H9 (cell line): ENCODE measurements around the gene HAPLN2. TPM values are rescaled to one million over a fixed set of nuclear protein-coding genes. Genes with fewer than 3 reads are reported as not detected.

Experiments
- DNase-seq: peaks from one replicate; pipeline ENCODE4 v3.0.0-alpha.2; 2017
- H2AFZ ChIP-seq: one replicate; pipeline ENCODE4 v1.6.1; 2013; ENCODE audit warnings: mild to moderate bottlenecking, low read length, control low read depth, moderate library complexity
- H2AK5ac ChIP-seq: 2 replicates; pipeline ENCODE4 v1.6.1; 2013; ENCODE audit warnings: low read length, control low read depth, mixed read lengths; ENCODE audit not compliant: insufficient read length
- H2BK120ac ChIP-seq: one replicate; pipeline ENCODE4 v1.6.1; 2013; ENCODE audit warnings: low read depth, mild to moderate bottlenecking, low read length, control low read depth, inconsistent platforms; ENCODE audit not compliant: poor library complexity, severe bottlenecking
- H2BK12ac ChIP-seq: 2 replicates; pipeline ENCODE4 v1.6.1; 2013; ENCODE audit warnings: low read length, control low read depth, mixed read lengths, low read depth; ENCODE audit not compliant: insufficient read length
- H2BK15ac ChIP-seq: 2 replicates; pipeline ENCODE4 v1.6.1; 2013; ENCODE audit warnings: low read depth, low read length, control low read depth
- H2BK20ac ChIP-seq: one replicate; pipeline ENCODE4 v1.6.1; 2013; ENCODE audit warnings: low read depth, mild to moderate bottlenecking, low read length, control low read depth, inconsistent platforms; ENCODE audit not compliant: poor library complexity, severe bottlenecking
- H2BK5ac ChIP-seq: 2 replicates; pipeline ENCODE4 v1.6.1; 2013; ENCODE audit warnings: low read length, control low read depth, mixed read lengths; ENCODE audit not compliant: insufficient read length
- H3K14ac ChIP-seq: 2 replicates; pipeline ENCODE4 v1.6.1; 2013; ENCODE audit warnings: low read length, control low read depth; ENCODE audit not compliant: insufficient read depth
- H3K18ac ChIP-seq: 2 replicates; pipeline ENCODE4 v1.6.1; 2013; ENCODE audit warnings: low read depth, mild to moderate bottlenecking, mixed read lengths, low read length, control low read depth; ENCODE audit not compliant: insufficient read length
- H3K23ac ChIP-seq: 2 replicates; pipeline ENCODE4 v1.6.1; 2013; ENCODE audit warnings: low read length, control low read depth, mixed read lengths, low read depth; ENCODE audit not compliant: insufficient read length
- H3K23me2 ChIP-seq: 2 replicates; pipeline ENCODE4 v1.6.1; 2013; ENCODE audit warnings: low read depth, mild to moderate bottlenecking, mixed read lengths, low read length, control low read depth; ENCODE audit not compliant: insufficient read length, poor library complexity, severe bottlenecking
- H3K27ac ChIP-seq: 2 replicates; pipeline ENCODE4 v1.5.1; 2013; ENCODE audit warnings: low read length, control low read depth, mixed read lengths, low read depth; ENCODE audit not compliant: insufficient read length
- H3K27me3 ChIP-seq: 2 replicates; pipeline ENCODE4 v1.6.1; 2013; ENCODE audit warnings: low read length, control low read depth, inconsistent platforms; ENCODE audit not compliant: insufficient read depth
- H3K4ac ChIP-seq: 2 replicates; pipeline ENCODE4 v1.6.1; 2013; ENCODE audit warnings: low read depth, mild to moderate bottlenecking, control low read depth, inconsistent platforms, low read length, moderate library complexity
- H3K4me1 ChIP-seq: 2 replicates; pipeline ENCODE4 v1.6.1; 2013; ENCODE audit warnings: low read length, control low read depth, inconsistent platforms; ENCODE audit not compliant: insufficient read depth
- H3K4me2 ChIP-seq: 2 replicates; pipeline ENCODE4 v1.6.1; 2013; ENCODE audit warnings: low read length, control low read depth, mixed read lengths; ENCODE audit not compliant: insufficient read length, insufficient read depth
- H3K56ac ChIP-seq: 2 replicates; pipeline ENCODE4 v1.6.1; 2013; ENCODE audit warnings: low read depth, mild to moderate bottlenecking, mixed read lengths, low read length, control low read depth; ENCODE audit not compliant: insufficient read length
- H3K79me1 ChIP-seq: 2 replicates; pipeline ENCODE4 v1.6.1; 2013; ENCODE audit warnings: low read depth, mild to moderate bottlenecking, moderate library complexity, low read length, control low read depth, inconsistent platforms; ENCODE audit not compliant: insufficient read depth, poor library complexity, severe bottlenecking
- H3K79me2 ChIP-seq: 2 replicates; pipeline ENCODE4 v1.6.1; 2013; ENCODE audit warnings: low read length, control low read depth, inconsistent platforms; ENCODE audit not compliant: insufficient read depth
- H3K9ac ChIP-seq: 2 replicates; pipeline ENCODE4 v1.6.1; 2013; ENCODE audit warnings: low read length, control low read depth, mixed read lengths; ENCODE audit not compliant: insufficient read length; ENCODE audit errors: extremely low read depth
- H3K9me3 ChIP-seq: one replicate; pipeline ENCODE4 v1.6.1; 2013; ENCODE audit warnings: low read depth, low read length, inconsistent platforms; ENCODE audit not compliant: control insufficient read depth
- H3T11ph ChIP-seq: one replicate; pipeline ENCODE4 v1.6.1; 2013; ENCODE audit warnings: mild to moderate bottlenecking, low read length, control low read depth, inconsistent platforms
- H4K20me1 ChIP-seq: one replicate; pipeline ENCODE4 v1.6.1; 2013; ENCODE audit not compliant: control insufficient read depth, insufficient read length, insufficient read depth
- H4K5ac ChIP-seq: 2 replicates; pipeline ENCODE4 v1.6.1; 2013; ENCODE audit warnings: low read depth, mild to moderate bottlenecking, mixed read lengths, low read length, control low read depth; ENCODE audit not compliant: insufficient read length
- H4K8ac ChIP-seq: replicated peaks from 2 replicates; pipeline ENCODE4 v1.6.1; 2013; ENCODE audit warnings: low read length, control low read depth, mixed read lengths, low read depth; ENCODE audit not compliant: insufficient read length
- H4K91ac ChIP-seq: 2 replicates; pipeline ENCODE4 v1.6.1; 2013; ENCODE audit warnings: low read depth, mild to moderate bottlenecking, moderate library complexity, mixed read lengths, low read length, control low read depth; ENCODE audit not compliant: insufficient read length
- H3K27ac Mint-ChIP-seq, 3 experiments: 2 replicates in 2 of 3; 3 replicates in 1 of 3; pipeline ENCODE4 v1.8.0; 2020 to 2021; ENCODE audit warnings: mixed read lengths in 3 of 3, mild to moderate bottlenecking in 1 of 3, moderate library complexity in 1 of 3
- H3K27me3 Mint-ChIP-seq: 2 replicates; pipeline ENCODE4 v1.8.0; 2021; ENCODE audit warnings: low read depth, mild to moderate bottlenecking, moderate library complexity, mixed read lengths
- H3K36me3 Mint-ChIP-seq, 3 experiments: 2 replicates in 2 of 3; 3 replicates in 1 of 3; pipeline ENCODE4 v1.8.0; 2020 to 2021; ENCODE audit warnings: low read depth in 3 of 3, mixed read lengths in 3 of 3; ENCODE audit not compliant: insufficient read depth in 1 of 3
- H3K4me1 Mint-ChIP-seq, 2 experiments: 2 replicates each; pipeline ENCODE4 v1.8.0; 2020; ENCODE audit warnings: mixed read lengths in 2 of 2
- H3K4me3 Mint-ChIP-seq, 2 experiments: 2 replicates in 1 of 2; 3 replicates in 1 of 2; pipeline ENCODE4 v1.8.0; 2020 to 2021; ENCODE audit warnings: mild to moderate bottlenecking in 2 of 2, mixed read lengths in 2 of 2, moderate library complexity in 1 of 2
- H3K9me3 Mint-ChIP-seq, 2 experiments: 2 replicates in 1 of 2; 3 replicates in 1 of 2; pipeline ENCODE4 v1.8.0; 2020; ENCODE audit warnings: mild to moderate bottlenecking in 2 of 2, mixed read lengths in 2 of 2, moderate library complexity in 1 of 2
- CTCF ChIP-seq: fragments of 200-600 bp; sonication (generic); conservative IDR thresholded peaks from 3 replicates; pipeline ENCODE4 v1.8.0; 2021; ENCODE audit warnings: antibody characterized with exemption, mild to moderate bottlenecking
- WGBS: extraction: QIAGEN DNeasy Blood & Tissue Kit; methylation state at CpG from one replicate; pipeline ENCODE4 v1.1.7; 2013; ENCODE audit warnings: missing lambda C conversion rate, low lambda C conversion rate, mixed read lengths; ENCODE audit not compliant: insufficient read length; ENCODE audit errors: extremely low coverage; 5-methylcytosine and 5-hydroxymethylcytosine counted together
- total RNA-seq: library from RNA; stranded (reverse); gene quantifications from 2 replicates; pipeline ENCODE4 v1.2.1, GENCODE V29; 2021

HAPLN2 gene
- total RNA-seq, 1 experiment from 2014 or later: 0.46 TPM

GRCh38 chr1:156666862-156667609 is 47.8 kb downstream of the HAPLN2 start:
- no peak overlapping the region for H4K8ac ChIP-seq
- no peak for TF ChIP-seq CTCF
- H3K56ac ChIP-seq: no peak overlapping the region
- H3K9ac ChIP-seq: no peak overlapping the region
- H3K23me2 ChIP-seq: no peaks in the 10 kb centered on the region
- no peak overlapping the region for H2BK15ac ChIP-seq
- WGBS: no CpG with 5 or more reads among the region's 9 CpGs
- no peak overlapping the region for H3K23ac ChIP-seq
- no peak overlapping the region for H2AK5ac ChIP-seq
- peak overlapping the region; percentile 5 for H3K18ac ChIP-seq
- no peak overlapping the region for H3K4ac ChIP-seq
- no peak overlapping the region for H2AFZ ChIP-seq
- no peak overlapping the region for H4K5ac ChIP-seq
- Mint-ChIP-seq H3K9me3 (peaks cover 0 to 2% of the 10 kb centered on the region in 2 experiments; a peak in 3 of 5 replicates), H3K27me3 (peaks cover 5% of the 10 kb centered on the region), H3K4me3 (peak overlapping the region in 1 of 2 experiments; percentile 30; a peak in 1 of 5 replicates), H3K4me1 (peaks cover 87 to 94% of the 10 kb centered on the region in 2 experiments), H3K27ac (peak overlapping the region; percentile 83 to 96 (median 90); a peak in 5 of 7 replicates), H3K36me3 (peaks cover 11 to 12% (median 12%) of the 10 kb centered on the region in 3 experiments)
- no peak overlapping the region for H2BK12ac ChIP-seq
- H4K91ac ChIP-seq: no peak overlapping the region
- no peak overlapping the region for H3T11ph ChIP-seq
- H3K4me1 ChIP-seq: peaks cover 24% of the 10 kb centered on the region; the same call in 1 of the 2 replicates
- H3K27ac ChIP-seq: no peak overlapping the region
- no peaks in the 10 kb centered on the region for H3K27me3 ChIP-seq
- H3K14ac ChIP-seq: no peak overlapping the region
- H3K4me2 ChIP-seq: no peak overlapping the region
- H2BK20ac ChIP-seq: no peak overlapping the region
- no peaks in the 10 kb centered on the region for H4K20me1 ChIP-seq
- H3K79me2 ChIP-seq: no peaks in the 10 kb centered on the region
- H3K79me1 ChIP-seq: no peaks in the 10 kb centered on the region
- H2BK120ac ChIP-seq: no peak overlapping the region
- H2BK5ac ChIP-seq: no peak overlapping the region
- no peak for DNase-seq
- no peaks in the 10 kb centered on the region for H3K9me3 ChIP-seq
